ENCODE data around the gene ABT1. TPM values are rescaled to one million over a fixed set of nuclear protein-coding genes. Genes with fewer than 3 reads are reported as not detected.

The ABT1 gene
- total RNA-seq, 1 donor from 2014 or later: 7.6 TPM

- intact Hi-C loops (cut with DNase I): loop anchor here (2.0 kb wide), 1 partner anchor 37 kb away; no protein-coding TSS in a partner anchor
- ATAC-seq (no peak), DNase-seq (ENCODE audit: missing footprints) (no peak)
Observed at GRCh38 chr6:26569433-26569764, 27.4 kb upstream of the ABT1 start.

- intact Hi-C loops (cut with DNase I): loop anchor here (5.0 kb wide), 2 partner anchors 228 to 258 kb away; no protein-coding TSS in a partner anchor
Observed at GRCh38 chr6:26570027-26570809, 26.5 kb upstream of the ABT1 start.

GRCh38 chr6:26571592-26572296 lies 25.0 kb upstream of the ABT1 start:
- DNase-seq (ENCODE audit: missing footprints): no peak
- ATAC-seq: peak; percentile 77
- intact Hi-C loops (cut with DNase I): loop anchor here (2.0 to 5.0 kb wide), 3 partner anchors 25 to 259 kb away; partner anchors contain the start of gene ABT1

More at GRCh38 chr6:26570027-26570809, 26.5 kb upstream of the ABT1 start:
- ATAC-seq (no peak), DNase-seq (ENCODE audit: missing footprints) (no peak)

GRCh38 chr6:26575494-26575939 lies 21.2 kb upstream of the ABT1 start:
- intact Hi-C loops (cut with DNase I): no loop called here
- ATAC-seq (no peak), DNase-seq (ENCODE audit: missing footprints) (no peak)

GRCh38 chr6:26576407-26576843 lies 20.3 kb upstream of the ABT1 start:
- DNase-seq (ENCODE audit: missing footprints): no peak
- intact Hi-C loops (cut with DNase I): no loop called here
- ATAC-seq: no peak

GRCh38 chr6:26576929-26577719 lies 19.6 kb upstream of the ABT1 start:
- DNase-seq (ENCODE audit: missing footprints) (peak; percentile 76), ATAC-seq (no peak)
- intact Hi-C loops (cut with DNase I): no loop called here

GRCh38 chr6:26577720-26578072 lies 19.1 kb upstream of the ABT1 start:
- intact Hi-C loops (cut with DNase I): no loop called here
- DNase-seq (ENCODE audit: missing footprints): no peak
- no peak for ATAC-seq

- intact Hi-C loops (cut with DNase I): no loop called here
- no peak for ATAC-seq
Observed at GRCh38 chr6:26578279-26578678, 18.5 kb upstream of the ABT1 start.

GRCh38 chr6:26578741-26579140 lies 18.0 kb upstream of the ABT1 start:
- no peak for DNase-seq (ENCODE audit: missing footprints)
- intact Hi-C loops (cut with DNase I): no loop called here
- no peak for ATAC-seq

More at GRCh38 chr6:26578279-26578678, 18.5 kb upstream of the ABT1 start:
- DNase-seq (ENCODE audit: missing footprints): no peak

- DNase-seq (ENCODE audit: missing footprints) (no peak), ATAC-seq (no peak)
- intact Hi-C loops (cut with DNase I): no loop called here
Observed at GRCh38 chr6:26581164-26581915, 15.4 kb upstream of the ABT1 start.

- ATAC-seq: no peak
- DNase-seq (ENCODE audit: missing footprints): no peak
- intact Hi-C loops (cut with DNase I): no loop called here
Observed at GRCh38 chr6:26588965-26589364, 7.8 kb upstream of the ABT1 start.

- no peak for DNase-seq (ENCODE audit: missing footprints)
- ATAC-seq: no peak
- intact Hi-C loops (cut with DNase I): no loop called here
Observed at GRCh38 chr6:26592649-26593048, 4.1 kb upstream of the ABT1 start.

- intact Hi-C loops (cut with DNase I): no loop called here
- DNase-seq (ENCODE audit: missing footprints) (no peak), ATAC-seq (no peak)
Observed at GRCh38 chr6:26593278-26594130, 3.2 kb upstream of the ABT1 start.

GRCh38 chr6:26594131-26594498 lies 2.6 kb upstream of the ABT1 start:
- intact Hi-C loops (cut with DNase I): no loop called here
- ATAC-seq: no peak

GRCh38 chr6:26594730-26595632 lies 1.8 kb upstream of the ABT1 start:
- intact Hi-C loops (cut with DNase I): loop anchor here (1.0 kb wide), 1 partner anchor 254 kb away; no protein-coding TSS in a partner anchor
- ATAC-seq (no peak), DNase-seq (ENCODE audit: missing footprints) (no peak)

More at GRCh38 chr6:26594131-26594498, 2.6 kb upstream of the ABT1 start:
- no peak for DNase-seq (ENCODE audit: missing footprints)

- intact Hi-C loops (cut with DNase I): loop anchor here (1.0 to 2.0 kb wide), 3 partner anchors 23 to 423 kb away; no protein-coding TSS in a partner anchor
- DNase-seq (ENCODE audit: missing footprints) (peak; percentile 98), ATAC-seq (peak; percentile 94)
Observed at GRCh38 chr6:26595669-26596269, 984 bp upstream of the ABT1 start.
